ENCODE data around the gene GRPR. TPM values are rescaled to one million over a fixed set of nuclear protein-coding genes. Genes with fewer than 3 reads are reported as not detected.
"Not testable (repeated sequence)": the region's sequence is repeated elsewhere in the genome, so short reads cannot be mapped to it uniquely, and the experiment has no call there.

Gene GRPR
- total RNA-seq, 1 experiment from 2014 or later: not detected

- in situ Hi-C loops (cut with HindIII; ENCODE audit: low sequenced_read_pairs): no loop called here
- DNase-seq (ENCODE audit: low spot score): no peak
Measured at GRCh38 chrX:16171039-16171438, 47.7 kb downstream of the GRPR start.

GRCh38 chrX:16171944-16172343 is 48.6 kb downstream of the GRPR start:
- in situ Hi-C loops (cut with HindIII; ENCODE audit: low sequenced_read_pairs): no loop called here
- no peak for DNase-seq (ENCODE audit: low spot score)

GRCh38 chrX:16172391-16172790 is 49.0 kb downstream of the GRPR start:
- no peak for DNase-seq (ENCODE audit: low spot score)
- in situ Hi-C loops (cut with HindIII; ENCODE audit: low sequenced_read_pairs): no loop called here

GRCh38 chrX:16175329-16176061 is 52.1 kb downstream of the GRPR start:
- in situ Hi-C loops (cut with HindIII; ENCODE audit: low sequenced_read_pairs): no loop called here

GRCh38 chrX:16177260-16177659 is 53.9 kb downstream of the GRPR start:
- no peak for DNase-seq (ENCODE audit: low spot score)
- in situ Hi-C loops (cut with HindIII; ENCODE audit: low sequenced_read_pairs): no loop called here

More at GRCh38 chrX:16175329-16176061, 52.1 kb downstream of the GRPR start:
- DNase-seq (ENCODE audit: low spot score): no peak

- in situ Hi-C loops (cut with HindIII; ENCODE audit: low sequenced_read_pairs); DNase-seq (ENCODE audit: low spot score): not testable (repeated sequence)
Measured at GRCh38 chrX:16183843-16184242, 60.5 kb downstream of the GRPR start.

GRCh38 chrX:16185725-16186136 is 62.4 kb downstream of the GRPR start:
- DNase-seq (ENCODE audit: low spot score): no peak

GRCh38 chrX:16186380-16187007 is 63.1 kb downstream of the GRPR start:
- in situ Hi-C loops (cut with HindIII; ENCODE audit: low sequenced_read_pairs): no loop called here
- DNase-seq (ENCODE audit: low spot score): no peak

More at GRCh38 chrX:16185725-16186136, 62.4 kb downstream of the GRPR start:
- in situ Hi-C loops (cut with HindIII; ENCODE audit: low sequenced_read_pairs): no loop called here

GRCh38 chrX:16187024-16187760 is 63.8 kb downstream of the GRPR start:
- in situ Hi-C loops (cut with HindIII; ENCODE audit: low sequenced_read_pairs): no loop called here
- no peak for DNase-seq (ENCODE audit: low spot score)

GRCh38 chrX:16188687-16189086 is 65.3 kb downstream of the GRPR start:
- in situ Hi-C loops (cut with HindIII; ENCODE audit: low sequenced_read_pairs): no loop called here
- DNase-seq (ENCODE audit: low spot score): no peak

GRCh38 chrX:16191605-16192004 is 68.2 kb downstream of the GRPR start:
- in situ Hi-C loops (cut with HindIII; ENCODE audit: low sequenced_read_pairs): no loop called here
- DNase-seq (ENCODE audit: low spot score): no peak

- in situ Hi-C loops (cut with HindIII; ENCODE audit: low sequenced_read_pairs): no loop called here
- no peak for DNase-seq (ENCODE audit: low spot score)
Measured at GRCh38 chrX:16196829-16197228, 73.5 kb downstream of the GRPR start.

- no peak for DNase-seq (ENCODE audit: low spot score)
- in situ Hi-C loops (cut with HindIII; ENCODE audit: low sequenced_read_pairs): no loop called here
Measured at GRCh38 chrX:16199343-16199742, 76.0 kb downstream of the GRPR start.

- DNase-seq (ENCODE audit: low spot score): no peak
- in situ Hi-C loops (cut with HindIII; ENCODE audit: low sequenced_read_pairs): no loop called here
Measured at GRCh38 chrX:16202943-16203342, 79.6 kb downstream of the GRPR start.

Other genes starting within 250 kb of the GRPR start
- not detected in 2 replicates for gene MAGEB17, start 43.9 kb downstream of the GRPR start, total RNA-seq (2014; rRNA removed; shearing (Covaris generic))

Measured in G401 (cell line).